Calu3 (cell line): ENCODE measurements around the gene CENPU. TPM values are rescaled to one million over a fixed set of nuclear protein-coding genes. Genes with fewer than 3 reads are reported as not detected.

Source experiments
- BruUV-seq: library from RNA; stranded (reverse); fragments of 400-500 nt; replicated peaks from 2 replicates; lab custom pipeline; 2021; lab: Mats Ljungman, UMichigan
- CTCF ChIA-PET: fragments of 300-600 bp; sonication (Branson Sonifier 250); formaldehyde crosslinking; loops from one replicate; lab custom pipeline; 2022; ENCODE audit warnings: antibody characterized with exemption; lab: Charles Lee
- DNase-seq: peaks from one replicate; pipeline ENCODE4 v3.0.0; 2022
- H3K27ac Mint-ChIP-seq: one replicate; pipeline ENCODE4 v1.8.0; 2022; ENCODE audit warnings: mixed read lengths; ENCODE audit not compliant: unreplicated experiment
- H3K27me3 Mint-ChIP-seq: one replicate; pipeline ENCODE4 v1.8.0; 2022; ENCODE audit warnings: mixed read lengths; ENCODE audit not compliant: unreplicated experiment
- H3K36me3 Mint-ChIP-seq: one replicate; pipeline ENCODE4 v1.8.0; 2022; ENCODE audit warnings: mild to moderate bottlenecking, moderate library complexity, mixed read lengths; ENCODE audit not compliant: insufficient read depth, unreplicated experiment
- H3K4me1 Mint-ChIP-seq: one replicate; pipeline ENCODE4 v1.8.0; 2022; ENCODE audit warnings: mild to moderate bottlenecking, low read depth, mixed read lengths; ENCODE audit not compliant: unreplicated experiment
- H3K4me3 Mint-ChIP-seq: one replicate; pipeline ENCODE4 v1.8.0; 2022; ENCODE audit warnings: mild to moderate bottlenecking, low read depth, moderate library complexity, mixed read lengths; ENCODE audit not compliant: unreplicated experiment
- H3K9me3 Mint-ChIP-seq: one replicate; pipeline ENCODE4 v1.8.0; 2022; ENCODE audit warnings: low read depth, mixed read lengths; ENCODE audit not compliant: unreplicated experiment
- CTCF ChIP-seq: fragments of 200-600 bp; IDR thresholded peaks from one replicate; pipeline ENCODE4 v1.8.0; 2022; ENCODE audit warnings: antibody characterized with exemption; ENCODE audit not compliant: unreplicated experiment
- intact Hi-C: fragments of 100-400 bp; cut with micrococcal nuclease; formaldehyde crosslinking; loops from one replicate; pipeline ENCODE4 v1.10.0; 2022; ENCODE audit not compliant: unreplicated experiment
- total RNA-seq: library from RNA; stranded (reverse); gene quantifications from 2 replicates; pipeline ENCODE4 v1.2.3, GENCODE V29; 2022

The CENPU gene
- total RNA-seq, 1 experiment from 2014 or later = 79.2 TPM

DNA sequence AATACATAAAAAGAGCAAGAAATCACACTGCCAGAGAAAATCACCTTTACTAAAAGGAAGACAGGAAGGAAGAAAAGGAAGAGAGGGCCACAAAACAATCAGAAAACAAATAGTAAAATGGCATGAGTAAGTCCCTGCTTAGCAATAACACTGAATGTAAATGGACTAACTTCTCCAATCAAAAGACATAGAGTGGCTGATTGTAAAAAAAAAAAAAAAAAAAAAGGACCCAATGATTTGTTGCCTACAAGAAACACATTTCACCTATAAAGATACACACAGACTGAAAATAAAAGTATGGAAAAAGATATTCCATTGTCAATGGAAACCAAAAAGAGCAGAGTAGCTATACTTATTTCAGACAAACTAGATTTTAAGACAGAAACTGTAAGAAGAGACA lies 12.6 kb downstream of the CENPU start:
- no peak for DNase-seq
- no TSS peak for BruUV-seq
- no peak for TF ChIP-seq CTCF
- Mint-ChIP-seq H3K27ac (no peak overlapping the region), H3K4me1 (peaks cover 44% of the 10 kb centered on the region), H3K4me3 (no peak overlapping the region), H3K9me3 (no peaks in the 10 kb centered on the region), H3K27me3 (no peaks in the 10 kb centered on the region), H3K36me3 (peaks cover 40% of the 10 kb centered on the region)
- CTCF ChIA-PET = interaction anchor here (0.7 kb wide), 1 partner anchor 64 kb away, joined by 6 read pairs; no protein-coding TSS in a partner anchor
- intact Hi-C loops = no loop called here

DNA sequence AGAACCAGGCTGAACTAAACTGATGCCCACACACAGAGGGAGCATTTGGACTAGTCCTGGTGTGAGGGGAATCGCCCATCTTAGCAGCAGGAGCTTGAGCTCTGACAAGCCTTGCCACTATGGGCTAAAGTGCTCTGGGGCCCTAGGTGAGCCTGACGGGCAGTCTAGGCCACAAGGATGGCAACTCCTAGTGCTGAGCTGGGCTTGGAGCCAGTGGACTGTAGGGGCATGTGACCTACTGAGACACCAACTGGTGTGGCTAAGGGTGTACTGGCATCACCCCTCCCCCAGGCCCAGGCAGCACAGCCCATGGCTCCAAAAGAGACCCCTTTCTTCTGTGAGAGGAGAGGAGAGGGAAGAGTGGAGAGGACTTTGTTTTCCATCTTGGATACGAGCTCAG lies 14.5 kb downstream of the CENPU start:
- no TSS peak for BruUV-seq
- H3K36me3 Mint-ChIP-seq = peaks cover 33% of the 10 kb centered on the region
- H3K27me3 Mint-ChIP-seq = no peaks in the 10 kb centered on the region
- CTCF ChIA-PET = interaction anchor here (0.6 kb wide), 1 partner anchor 859 kb away, joined by 4 read pairs; no protein-coding TSS in a partner anchor
- H3K4me3 Mint-ChIP-seq = no peak overlapping the region
- H3K4me1 Mint-ChIP-seq = peaks cover 34% of the 10 kb centered on the region
- DNase-seq = no peak
- TF ChIP-seq CTCF = no peak
- H3K27ac Mint-ChIP-seq = no peak overlapping the region
- intact Hi-C loops = no loop called here
- H3K9me3 Mint-ChIP-seq = no peaks in the 10 kb centered on the region

DNA sequence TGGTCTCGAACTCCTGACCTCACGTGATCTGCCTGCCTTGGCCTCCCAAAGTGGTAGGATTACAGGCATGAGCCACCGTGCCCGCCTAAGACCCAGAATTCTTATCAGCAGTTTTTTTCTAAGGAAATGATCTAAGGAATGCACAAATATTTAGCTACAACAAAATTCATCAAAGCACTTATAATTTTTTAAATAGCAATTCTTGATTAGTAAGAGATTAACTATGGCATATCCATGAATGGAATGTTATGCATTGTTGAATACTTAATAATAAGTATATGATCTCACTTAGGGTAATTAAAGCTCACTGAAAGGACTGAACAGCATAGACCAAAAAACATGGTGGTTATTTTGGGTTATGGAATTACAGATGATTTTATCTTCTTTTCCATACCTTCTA lies 18.4 kb downstream of the CENPU start:
- no peak for TF ChIP-seq CTCF
- Mint-ChIP-seq H3K4me1 (peaks cover 9% of the 10 kb centered on the region), H3K36me3 (peaks cover 23% of the 10 kb centered on the region), H3K9me3 (no peaks in the 10 kb centered on the region), H3K27me3 (no peaks in the 10 kb centered on the region), H3K4me3 (no peak overlapping the region), H3K27ac (no peak overlapping the region)
- CTCF ChIA-PET = no interaction called here
- intact Hi-C loops = no loop called here
- no TSS peak for BruUV-seq
- no peak for DNase-seq

DNA sequence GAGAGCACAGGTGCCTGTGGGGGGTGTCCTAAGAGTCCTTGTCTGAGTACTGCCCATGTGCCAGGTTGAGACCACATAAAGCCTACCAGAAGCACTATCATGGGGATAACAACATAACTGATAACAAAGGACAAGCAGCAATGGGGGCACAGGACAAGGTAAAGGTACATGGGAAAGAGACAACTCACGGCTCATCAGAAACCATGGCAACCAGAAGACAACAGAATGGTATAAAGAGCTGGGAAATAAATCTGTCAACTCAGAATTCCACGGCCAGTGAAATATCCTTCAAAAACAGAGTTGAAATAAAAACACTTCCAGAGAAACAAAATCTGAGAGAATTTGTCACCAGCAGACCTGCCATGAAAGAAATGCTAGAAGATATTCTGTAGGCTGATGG lies 20.0 kb downstream of the CENPU start:
- Mint-ChIP-seq H3K36me3 (peaks cover 28% of the 10 kb centered on the region), H3K27ac (no peak overlapping the region), H3K4me1 (no peaks in the 10 kb centered on the region), H3K27me3 (no peaks in the 10 kb centered on the region), H3K9me3 (no peaks in the 10 kb centered on the region), H3K4me3 (no peak overlapping the region)
- intact Hi-C loops = no loop called here
- no TSS peak for BruUV-seq
- CTCF ChIA-PET = no interaction called here
- no peak for TF ChIP-seq CTCF
- DNase-seq = no peak
